ENCODE data around the gene DYRK3.
"Not testable (repeated sequence)": the region's sequence is repeated elsewhere in the genome, so short reads cannot be mapped to it uniquely, and the experiment has no call there.

DYRK3 gene

GRCh38 chr1:206596319-206596666 lies 39.0 kb upstream of the DYRK3 start:
- DNase-seq (ENCODE audit: insufficient read length) (no peak), FAIRE-seq (no peak)
- TF ChIP-seq TAF1 (IDR thresholded peaks at IDR 0.05; ENCODE audit: borderline replicate concordance, low read depth, low read length): no peak
- no peak for TF ChIP-seq POLR2A (IDR thresholded peaks at IDR 0.05; ENCODE audit: low read depth, low read length)
- TF ChIP-seq POLR2AphosphoS5 (IDR thresholded peaks at IDR 0.05; ENCODE audit: low read depth, low read length): no peak

- no peak for DNase-seq (ENCODE audit: insufficient read length)
- no peak for TF ChIP-seq POLR2AphosphoS5 (IDR thresholded peaks at IDR 0.05; ENCODE audit: low read depth, low read length)
- TF ChIP-seq TAF1 (IDR thresholded peaks at IDR 0.05; ENCODE audit: borderline replicate concordance, low read depth, low read length): no peak
- TF ChIP-seq POLR2A (IDR thresholded peaks at IDR 0.05; ENCODE audit: low read depth, low read length): no peak
- no peak for FAIRE-seq
Measured at GRCh38 chr1:206600527-206600926, 34.8 kb upstream of the DYRK3 start.

GRCh38 chr1:206604861-206605260 lies 30.5 kb upstream of the DYRK3 start:
- TF ChIP-seq TAF1 (IDR thresholded peaks at IDR 0.05; ENCODE audit: borderline replicate concordance, low read depth, low read length): no peak
- TF ChIP-seq POLR2AphosphoS5 (IDR thresholded peaks at IDR 0.05; ENCODE audit: low read depth, low read length): no peak
- no peak for TF ChIP-seq POLR2A (IDR thresholded peaks at IDR 0.05; ENCODE audit: low read depth, low read length)
- DNase-seq (ENCODE audit: insufficient read length) (no peak), FAIRE-seq (no peak)

GRCh38 chr1:206606867-206607266 lies 28.5 kb upstream of the DYRK3 start:
- DNase-seq (ENCODE audit: insufficient read length) (no peak), FAIRE-seq (peak; percentile 33)
- TF ChIP-seq POLR2A (IDR thresholded peaks at IDR 0.05; ENCODE audit: low read depth, low read length): no peak
- no peak for TF ChIP-seq POLR2AphosphoS5 (IDR thresholded peaks at IDR 0.05; ENCODE audit: low read depth, low read length)
- no peak for TF ChIP-seq TAF1 (IDR thresholded peaks at IDR 0.05; ENCODE audit: borderline replicate concordance, low read depth, low read length)

GRCh38 chr1:206608108-206608698 lies 27.1 kb upstream of the DYRK3 start:
- TF ChIP-seq TAF1 (IDR thresholded peaks at IDR 0.05; ENCODE audit: borderline replicate concordance, low read depth, low read length): no peak
- DNase-seq (ENCODE audit: insufficient read length) (no peak), FAIRE-seq (peak; percentile 50)

GRCh38 chr1:206609229-206609991 lies 25.9 kb upstream of the DYRK3 start:
- FAIRE-seq (peak; percentile 81), DNase-seq (ENCODE audit: insufficient read length) (no peak)
- no peak for TF ChIP-seq POLR2AphosphoS5 (IDR thresholded peaks at IDR 0.05; ENCODE audit: low read depth, low read length)
- no peak for TF ChIP-seq TAF1 (IDR thresholded peaks at IDR 0.05; ENCODE audit: borderline replicate concordance, low read depth, low read length)

- FAIRE-seq: peak; percentile 94
- peak; percentile 99 for DNase-seq (ENCODE audit: insufficient read length)
- TF ChIP-seq POLR2AphosphoS5 (IDR thresholded peaks at IDR 0.05; ENCODE audit: low read depth, low read length): peak; percentile 90
- peak; percentile 98 for TF ChIP-seq TAF1 (IDR thresholded peaks at IDR 0.05; ENCODE audit: borderline replicate concordance, low read depth, low read length)
- TF ChIP-seq POLR2A (IDR thresholded peaks at IDR 0.05; ENCODE audit: low read depth, low read length): peak; percentile 98
Measured at GRCh38 chr1:206612129-206612876, 23.0 kb upstream of the DYRK3 start, which contains the start of gene EIF2D. EIF2D (minus strand) TSS chr1:206612465; CDS start chr1:206612342, 123 bp downstream.

- DNase-seq (ENCODE audit: insufficient read length); FAIRE-seq: not testable (repeated sequence)
Measured at GRCh38 chr1:206626396-206626795, 8.9 kb upstream of the DYRK3 start.

GRCh38 chr1:206628916-206629315 lies 6.4 kb upstream of the DYRK3 start:
- FAIRE-seq (no peak), DNase-seq (ENCODE audit: insufficient read length) (no peak)
- TF ChIP-seq TAF1 (IDR thresholded peaks at IDR 0.05; ENCODE audit: borderline replicate concordance, low read depth, low read length) (no peak), POLR2AphosphoS5 (IDR thresholded peaks at IDR 0.05; ENCODE audit: low read depth, low read length) (no peak), POLR2A (IDR thresholded peaks at IDR 0.05; ENCODE audit: low read depth, low read length) (no peak)

- DNase-seq (ENCODE audit: insufficient read length): peak; percentile 36
- TF ChIP-seq POLR2AphosphoS5 (IDR thresholded peaks at IDR 0.05; ENCODE audit: low read depth, low read length) (no peak), POLR2A (IDR thresholded peaks at IDR 0.05; ENCODE audit: low read depth, low read length) (no peak), TAF1 (IDR thresholded peaks at IDR 0.05; ENCODE audit: borderline replicate concordance, low read depth, low read length) (no peak)
- peak; percentile 68 for FAIRE-seq
Measured at GRCh38 chr1:206631085-206631509, 4.2 kb upstream of the DYRK3 start.

GRCh38 chr1:206633708-206634121 lies 1.6 kb upstream of the DYRK3 start:
- FAIRE-seq (no peak), DNase-seq (ENCODE audit: insufficient read length) (no peak)
- no peak for TF ChIP-seq POLR2AphosphoS5 (IDR thresholded peaks at IDR 0.05; ENCODE audit: low read depth, low read length)
